Left ventricle myocardium superior (tissue), 1 donor: ENCODE data around the gene FLT4. TPM values are rescaled to one million over a fixed set of nuclear protein-coding genes. Genes with fewer than 3 reads are reported as not detected.
A peak's percentile ranks its signal among the peaks of the same experiment; 100 is the strongest.

Experiments used
- ATAC-seq: fragments of 200-7000 bp; cut with Tn5 transposase; one replicate; pipeline ENCODE4 v1.9.1; 2020; ENCODE audit warnings: mild to moderate bottlenecking, moderate library complexity
- DNase-seq: peaks from one replicate; pipeline ENCODE4 v3.0.0-alpha.2; 2020
- intact Hi-C: fragments of 100-400 bp; cut with micrococcal nuclease; formaldehyde crosslinking; loops from one replicate; pipeline ENCODE4 v1.11.0; 2022
- total RNA-seq: library from RNA; stranded (reverse); fragmentation: NEBNext Ultra II Directional; extraction: Animal tissue kit (Norgen Biotek cat#: 25700); gene quantifications from one replicate; pipeline ENCODE4 v1.2.1, GENCODE V29; 2021
- donor health status: DM: no; HTN: yes; CAD: no; lungs with severe emphysema.

The FLT4 gene
- total RNA-seq, 1 donor from 2014 or later, result 8.0 TPM

DNA sequence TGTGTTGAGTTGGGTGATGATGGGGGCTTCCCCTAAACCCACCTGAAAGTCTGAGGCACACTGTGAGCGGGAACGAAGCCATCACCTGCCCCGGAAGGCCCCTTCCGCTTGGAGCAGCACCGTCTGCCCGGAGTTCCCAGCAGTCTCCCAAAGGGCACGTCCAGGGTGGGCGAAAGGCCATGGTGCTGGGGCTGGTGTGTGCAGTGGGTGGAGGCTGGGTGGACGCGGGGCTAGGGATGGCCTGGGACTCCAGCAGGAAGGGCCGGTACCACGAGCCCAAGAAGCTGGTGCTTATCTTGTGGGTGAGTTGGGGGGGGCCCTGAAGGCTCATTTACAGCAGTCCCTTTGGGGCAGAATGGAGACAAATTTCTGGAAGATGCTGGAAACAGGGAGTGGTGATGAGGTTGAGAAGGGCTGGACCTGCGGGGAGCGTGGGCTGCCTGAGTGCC lies 4.6 kb downstream of the FLT4 start:
- no peak for ATAC-seq
- DNase-seq, result peak; percentile 21
- intact Hi-C loops, result no loop called here

DNA sequence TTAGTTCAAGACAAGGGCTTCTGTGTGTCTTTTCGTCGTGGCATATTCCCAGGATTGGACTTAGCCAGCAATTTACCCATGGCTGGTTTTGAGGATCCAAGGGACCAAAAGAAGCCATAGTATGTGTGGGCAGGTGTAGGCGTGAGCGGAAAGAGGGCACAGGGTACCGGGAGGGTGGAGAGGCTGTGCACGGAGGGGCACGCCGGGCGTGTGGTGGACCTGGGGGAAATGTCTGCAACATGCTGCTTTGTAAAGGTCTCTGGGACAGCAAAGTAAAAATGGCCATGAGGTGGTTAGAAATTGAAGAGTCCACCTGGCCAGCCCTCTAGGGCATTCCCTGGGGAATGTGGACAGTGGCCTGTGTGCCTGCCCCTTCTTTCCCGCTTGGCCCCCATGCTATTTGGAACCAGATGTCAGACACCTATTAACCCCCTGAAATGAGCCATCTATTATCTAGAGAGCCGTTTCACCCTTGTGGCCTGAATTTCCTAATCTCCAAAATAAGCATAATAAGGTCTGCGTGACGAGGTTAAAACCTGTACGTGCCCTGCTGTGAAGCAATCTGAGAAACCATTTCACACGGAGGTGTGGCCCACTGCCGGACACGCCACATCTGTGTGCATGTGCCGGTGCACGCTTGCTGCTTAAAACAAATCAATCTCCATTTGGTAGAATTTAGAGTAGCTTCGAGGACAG lies 5.1 kb downstream of the FLT4 start:
- intact Hi-C loops, result no loop called here
- DNase-seq, result peak; percentile 12
- ATAC-seq, result no peak

DNA sequence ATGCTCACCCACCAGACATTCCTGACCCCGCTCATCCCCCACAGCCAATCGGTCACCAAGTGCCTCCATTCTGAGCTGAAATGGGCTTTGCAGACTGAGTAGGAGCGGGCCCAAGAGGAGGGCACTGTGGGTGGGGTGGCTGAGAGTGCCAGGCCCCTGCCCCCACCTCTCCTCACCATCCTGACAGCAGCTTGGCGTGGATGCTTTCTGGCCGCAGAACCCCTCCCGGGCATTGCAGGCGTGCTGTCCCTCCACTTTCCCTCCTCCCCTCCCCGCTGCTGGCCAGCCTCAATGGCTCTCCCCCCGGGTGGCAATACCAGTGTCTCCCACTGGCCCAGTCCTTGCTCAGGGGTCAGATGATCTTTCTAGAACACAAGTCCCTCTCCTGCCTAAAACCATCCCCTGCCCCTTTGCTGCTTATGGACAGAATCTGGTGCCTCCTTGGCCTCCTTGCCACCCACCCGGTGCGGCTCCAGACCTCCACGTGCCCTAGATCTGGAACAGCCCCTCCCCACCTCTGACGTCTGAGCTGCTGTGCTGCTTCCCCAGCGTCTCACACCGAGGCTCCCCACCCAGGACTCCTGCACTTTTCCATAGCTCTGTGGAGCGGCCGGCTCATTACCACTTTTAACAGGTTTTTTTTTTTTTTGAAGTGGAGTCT lies 6.1 kb downstream of the FLT4 start:
- peak; percentile 3 for DNase-seq
- intact Hi-C loops, result no loop called here
- no peak for ATAC-seq

DNA sequence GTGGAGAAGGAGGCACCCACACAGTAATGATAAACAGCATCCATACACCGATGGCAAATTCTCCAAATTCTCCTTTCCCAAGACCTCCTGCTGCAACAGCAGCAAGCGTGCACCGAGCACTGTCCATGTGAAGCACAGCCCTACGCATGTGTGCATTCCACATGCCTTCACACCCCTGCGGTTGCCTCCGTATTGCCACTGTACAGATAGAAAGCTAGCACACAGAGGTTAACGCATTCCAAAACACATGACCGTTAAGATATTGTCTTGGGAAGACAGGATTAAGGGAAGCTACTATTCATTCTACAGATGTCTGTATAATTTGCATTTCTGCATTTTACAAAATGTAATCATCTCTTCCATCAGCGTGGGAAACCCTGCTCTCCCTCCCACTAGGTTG lies 6.6 kb downstream of the FLT4 start:
- ATAC-seq (no peak), DNase-seq (no peak)
- intact Hi-C loops, result no loop called here

DNA sequence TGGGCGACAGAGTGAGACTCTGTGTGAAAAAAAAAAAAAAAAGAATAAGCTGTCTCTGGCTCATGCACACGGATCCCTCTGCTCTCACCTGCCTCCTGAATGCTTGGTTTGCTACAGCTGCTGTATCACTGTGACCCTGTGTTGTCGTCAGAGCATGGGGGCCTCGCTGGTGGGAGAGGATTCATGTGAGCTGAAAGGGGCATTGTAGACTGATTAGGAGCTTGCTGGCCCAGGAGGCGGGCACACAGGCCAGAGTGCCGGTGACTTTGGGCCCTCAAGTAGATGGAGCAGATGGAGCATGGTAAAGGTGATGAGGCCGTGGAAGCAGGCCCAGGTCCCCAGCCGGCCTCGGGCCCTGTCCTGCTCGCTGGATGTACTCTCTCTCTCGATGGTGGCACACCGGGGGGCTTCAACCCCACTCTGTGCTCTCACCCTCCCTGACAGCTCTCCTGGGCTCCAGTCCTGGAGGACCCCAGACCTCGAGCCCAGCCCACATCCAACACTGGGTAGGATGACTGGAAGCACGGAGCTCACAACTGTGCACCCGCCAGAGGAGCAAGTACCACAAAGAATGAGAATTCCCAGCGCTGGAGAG lies 7.1 kb downstream of the FLT4 start:
- ATAC-seq (no peak), DNase-seq (peak; percentile 12)
- intact Hi-C loops, result no loop called here

DNA sequence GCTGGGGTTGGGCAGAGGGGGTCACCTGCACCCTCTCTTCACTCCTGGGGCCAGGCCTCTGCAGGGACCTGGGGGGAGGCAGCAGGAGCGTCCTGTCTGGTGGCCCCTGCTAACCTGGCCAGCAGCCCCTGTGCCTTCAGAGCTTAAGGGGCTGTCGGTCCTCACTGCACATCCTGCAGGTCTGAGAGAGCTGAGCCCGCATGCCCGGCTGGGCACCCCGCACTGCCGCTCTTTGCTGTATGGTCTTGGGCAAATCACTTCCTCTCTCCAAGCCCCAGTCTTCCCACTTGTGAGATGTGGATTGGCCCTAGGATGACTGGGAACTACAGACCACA lies 7.9 kb downstream of the FLT4 start:
- ATAC-seq, result no peak
- intact Hi-C loops, result no loop called here
- peak; percentile 20 for DNase-seq

DNA sequence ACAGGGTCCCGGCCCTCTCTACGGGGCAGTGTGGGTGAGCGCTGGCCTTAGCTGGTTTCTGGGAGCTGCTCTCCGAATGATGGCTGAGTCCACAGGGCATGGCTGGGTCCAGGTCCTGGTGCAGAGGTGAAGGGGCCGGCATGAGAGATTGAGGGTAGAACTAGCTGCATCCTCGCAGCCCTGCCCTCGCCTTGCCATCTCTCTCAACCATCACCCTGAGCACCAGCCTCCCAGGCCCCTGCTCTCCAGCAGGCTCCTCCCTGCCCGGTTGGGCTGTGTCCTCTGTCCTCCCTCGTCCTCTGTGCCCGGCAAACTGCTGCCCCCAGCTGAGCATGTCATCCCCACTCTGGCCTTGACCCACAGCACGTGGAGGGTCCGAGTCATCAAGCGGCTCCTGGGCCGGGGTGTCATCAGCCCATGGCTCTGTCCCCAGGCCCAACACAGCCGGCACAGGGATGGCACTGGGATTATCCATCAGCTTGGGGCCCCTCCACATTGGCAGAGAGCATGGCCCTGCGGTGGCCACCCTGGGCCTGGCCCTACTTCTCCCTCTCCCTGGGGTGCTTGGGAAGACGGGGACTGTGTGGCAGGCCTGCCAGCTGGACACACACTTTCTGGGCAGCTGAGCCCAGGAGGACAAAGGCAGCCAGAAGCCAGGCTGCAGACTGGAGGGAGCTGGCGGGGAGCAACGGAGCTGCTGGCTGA lies 8.4 kb downstream of the FLT4 start:
- ATAC-seq, result no peak
- intact Hi-C loops, result no loop called here
- peak; percentile 27 for DNase-seq

DNA sequence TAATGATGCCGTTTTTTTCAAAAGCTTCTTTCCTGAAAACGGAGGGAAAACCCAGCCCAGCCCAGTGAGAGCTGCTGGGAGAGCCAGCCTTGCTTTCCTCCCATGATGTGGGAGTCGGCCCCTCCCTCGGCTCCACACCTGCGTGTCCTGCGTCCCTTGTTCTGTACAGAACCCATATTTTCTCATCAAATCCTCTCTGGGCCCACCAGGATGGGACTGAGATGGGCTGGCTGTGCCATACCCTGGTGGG lies 8.9 kb downstream of the FLT4 start:
- intact Hi-C loops, result no loop called here
- DNase-seq (no peak), ATAC-seq (no peak)

DNA sequence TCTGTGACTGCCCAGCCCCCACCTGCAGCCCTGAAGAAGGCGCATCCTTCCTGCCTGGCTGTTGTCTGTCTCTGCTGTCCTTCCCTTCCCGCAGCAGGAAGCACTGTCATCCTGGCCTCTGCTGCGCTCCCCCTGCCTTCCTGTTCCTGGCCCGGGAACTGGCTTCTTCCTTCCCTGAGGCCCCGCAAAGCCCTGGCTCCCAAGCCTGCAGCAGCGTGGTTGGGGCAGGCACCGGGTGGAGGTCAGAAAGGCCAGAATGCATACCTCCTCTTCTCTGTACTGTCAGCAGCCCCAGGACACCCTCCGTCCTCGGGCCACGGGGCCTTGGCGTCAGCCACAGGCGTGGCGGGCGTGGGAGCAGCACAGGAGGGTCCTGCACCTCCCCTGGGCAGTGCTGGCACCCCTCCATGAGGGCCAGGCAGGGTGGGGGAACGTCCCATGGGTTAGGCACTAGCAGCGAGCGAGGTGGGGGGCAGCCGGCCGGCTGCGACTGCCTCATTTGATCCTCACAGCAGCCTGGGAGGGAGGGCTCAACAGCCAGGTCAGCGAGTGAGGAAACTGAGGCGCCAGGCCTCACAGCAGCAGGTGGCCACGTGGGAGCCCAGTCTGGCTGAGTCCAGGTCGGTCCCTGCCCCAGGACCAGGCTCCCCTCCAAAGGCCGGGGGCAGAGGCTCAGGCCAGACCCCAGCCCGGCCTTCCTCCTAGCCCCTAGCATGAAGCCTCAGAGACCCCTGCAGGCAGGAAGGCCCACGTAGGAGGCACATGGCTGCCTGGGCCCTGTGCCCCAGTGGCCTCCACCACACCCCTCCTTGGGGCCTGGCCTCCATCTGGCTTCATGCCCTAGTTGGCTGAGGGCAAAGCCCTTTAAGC lies 9.4 kb downstream of the FLT4 start:
- intact Hi-C loops, result no loop called here
- ATAC-seq, result peak; percentile 13

DNA sequence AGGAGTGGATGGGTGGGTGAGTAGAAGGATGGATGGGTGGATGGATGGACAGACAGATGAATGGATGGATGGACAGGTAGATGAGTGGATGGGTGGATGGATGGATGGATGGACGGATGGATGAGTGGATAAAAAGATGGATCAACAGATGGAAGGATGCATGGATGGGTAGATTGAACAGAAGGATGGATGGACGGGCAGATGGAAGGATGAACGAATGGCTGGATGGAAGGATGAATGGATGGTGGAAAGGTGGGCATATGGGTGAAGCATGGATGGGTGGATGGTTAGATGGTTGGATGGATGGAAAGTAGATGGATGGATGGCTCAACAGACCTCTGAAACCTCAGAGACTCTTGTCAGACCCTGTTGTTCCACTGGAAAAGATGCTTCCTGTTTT lies 10.1 kb downstream of the FLT4 start:
- DNase-seq (no peak), ATAC-seq (no peak)
- intact Hi-C loops, result no loop called here

More for the DNA sequence above, 9.4 kb downstream of the FLT4 start:
- peak; percentile 49 for DNase-seq

DNA sequence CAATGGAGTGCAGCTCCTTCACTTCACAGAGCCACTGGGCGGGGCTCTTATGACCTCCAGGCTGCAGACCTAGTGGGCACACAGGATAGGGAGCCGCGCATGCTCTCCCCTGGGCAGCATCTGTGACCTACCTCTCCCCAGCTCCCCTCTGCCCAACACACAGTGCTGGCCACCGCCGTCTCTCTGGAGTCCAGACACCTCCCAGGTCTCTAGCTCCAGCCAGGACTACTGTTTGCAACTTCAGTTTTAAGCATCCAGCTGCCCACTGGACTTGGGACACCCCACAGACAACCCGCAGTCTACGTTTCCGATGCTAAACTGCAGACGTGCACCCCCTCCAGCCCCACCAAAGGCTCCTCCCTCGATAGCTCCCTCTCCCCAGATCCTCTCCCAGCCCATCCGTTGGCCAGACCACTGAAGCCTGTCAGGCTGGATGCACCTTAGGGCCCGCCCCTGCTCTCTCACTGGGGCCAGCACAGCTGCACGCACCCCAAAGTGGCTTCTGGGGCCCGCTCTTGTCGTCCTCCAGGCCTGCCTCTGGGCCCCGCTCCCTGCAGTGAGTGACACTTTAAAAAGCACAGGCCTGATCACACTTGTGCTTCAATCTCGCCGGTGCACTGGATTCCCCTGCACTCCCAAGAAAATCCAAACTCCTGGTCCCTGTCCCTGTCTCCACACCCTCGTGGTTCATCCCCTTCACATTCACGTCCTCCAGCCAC lies 11.3 kb downstream of the FLT4 start:
- intact Hi-C loops, result no loop called here
- ATAC-seq (no peak), DNase-seq (peak; percentile 20)

DNA sequence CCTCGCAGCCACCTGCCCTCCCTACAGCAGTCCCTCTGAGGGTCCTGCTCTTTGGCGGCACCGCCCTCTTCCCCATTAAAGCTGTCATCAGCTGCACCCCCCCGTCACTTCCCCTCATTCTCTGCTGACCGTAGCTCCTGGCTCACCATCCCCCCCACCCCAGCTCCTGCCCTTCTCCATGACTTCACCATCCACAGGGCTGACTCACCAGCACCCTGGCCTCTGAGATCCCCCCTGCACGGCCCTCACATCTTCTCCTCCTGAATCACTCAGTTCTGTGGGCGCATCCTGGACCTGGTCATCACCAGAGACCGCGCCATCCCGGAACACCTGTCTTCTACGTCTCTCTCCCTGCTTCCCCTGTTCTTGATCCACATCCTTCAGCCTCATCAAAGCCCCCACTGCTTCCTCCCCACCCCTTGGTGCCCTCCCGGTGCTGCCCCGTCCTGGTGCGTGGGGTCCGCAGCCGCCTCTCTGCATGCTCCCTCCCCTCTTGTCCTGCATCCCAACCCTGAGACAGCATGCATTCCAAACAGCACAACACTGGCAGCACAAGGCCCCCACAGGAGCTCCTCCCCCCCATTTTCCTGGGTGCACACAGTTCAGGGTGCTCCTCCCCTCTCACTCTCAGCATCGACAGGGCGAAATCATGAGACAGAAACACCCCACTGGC lies 12.9 kb downstream of the FLT4 start:
- ATAC-seq, result no peak

DNA sequence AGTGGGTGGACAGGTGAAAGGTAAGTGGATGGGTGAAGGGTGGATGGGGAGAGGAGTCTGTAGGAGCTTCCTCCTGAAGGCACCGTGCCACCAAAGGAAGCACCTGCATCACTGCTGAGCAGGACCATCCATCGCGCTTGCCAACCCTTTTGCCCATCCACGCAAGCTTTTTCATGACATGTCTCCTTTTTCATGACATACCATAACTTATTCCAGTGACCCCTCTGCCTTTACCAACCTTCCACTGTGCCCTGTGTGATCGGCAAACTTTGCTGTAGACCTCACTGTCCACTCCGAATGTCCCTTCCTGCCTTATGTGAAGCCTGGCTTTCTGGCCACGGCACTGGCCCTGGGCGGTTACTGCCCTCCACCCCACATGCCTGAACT lies 13.4 kb downstream of the FLT4 start:
- ATAC-seq (no peak), DNase-seq (peak; percentile 12)
- intact Hi-C loops, result no loop called here

More for the DNA sequence above, 12.9 kb downstream of the FLT4 start:
- intact Hi-C loops, result no loop called here
- DNase-seq, result peak; percentile 24

DNA sequence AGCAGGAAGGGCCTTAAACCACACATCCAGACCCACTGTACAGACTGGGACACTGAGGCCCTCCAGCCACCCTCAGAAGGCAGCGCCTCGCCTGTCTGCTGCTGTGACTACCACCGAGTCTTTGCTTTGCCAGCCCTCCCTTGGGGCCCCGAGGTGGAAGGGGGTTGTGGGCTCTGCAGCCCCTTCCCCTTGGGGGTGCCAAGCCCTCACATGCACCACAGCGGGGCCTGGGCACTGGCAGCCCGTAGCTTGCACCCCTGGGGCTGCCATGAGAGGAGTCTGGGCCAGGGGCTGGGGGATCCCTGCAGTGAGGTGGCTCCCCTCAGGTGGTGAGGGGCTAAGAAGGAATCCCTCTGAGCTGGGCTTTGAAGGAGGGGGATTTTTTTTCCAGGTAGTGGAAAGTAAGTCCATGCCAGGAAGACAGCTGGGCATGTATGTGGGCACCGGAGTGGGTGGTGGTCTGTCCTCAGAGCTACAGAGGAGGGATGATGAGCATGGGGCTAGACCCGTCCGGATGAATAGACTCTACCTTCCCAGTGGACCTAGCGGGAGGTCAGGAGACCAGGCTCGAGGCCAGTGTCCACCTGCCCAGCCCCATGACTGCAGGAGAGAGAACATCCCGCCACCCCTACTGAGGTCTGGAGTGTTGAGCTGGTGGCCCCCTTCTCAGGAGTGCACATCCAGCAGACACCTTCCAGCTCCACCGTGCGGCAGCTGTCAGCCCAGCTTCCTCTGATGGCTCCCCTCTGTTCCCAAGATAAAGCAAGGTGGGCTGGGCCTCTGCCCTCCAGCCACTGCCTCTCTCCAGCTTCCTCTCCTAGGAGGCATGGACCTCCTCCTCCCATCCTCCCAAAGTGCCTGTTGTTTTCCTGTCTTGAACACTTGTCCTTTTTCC lies 15.9 kb downstream of the FLT4 start:
- intact Hi-C loops, result no loop called here
- no peak for ATAC-seq
- DNase-seq, result peak; percentile 12

DNA sequence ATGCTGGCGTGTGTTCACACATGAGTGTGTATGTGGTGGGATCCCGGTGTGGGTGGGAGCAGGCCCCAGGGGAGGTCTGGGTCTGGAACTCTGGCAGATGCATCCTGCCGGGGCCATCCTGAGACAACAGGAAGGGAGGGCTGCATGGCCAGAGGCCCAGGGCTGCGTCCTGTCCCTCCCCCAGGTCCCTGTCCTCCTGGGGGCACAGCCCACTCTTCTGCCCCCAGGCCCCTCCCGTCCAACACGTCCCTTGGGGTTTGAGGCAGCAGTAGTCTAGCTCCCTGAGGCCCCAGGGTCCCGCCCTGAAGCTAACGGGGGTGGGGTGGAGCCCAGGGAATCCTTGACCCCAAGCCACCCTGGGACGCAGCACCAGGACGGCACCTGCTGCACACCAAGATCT lies 16.6 kb downstream of the FLT4 start:
- ATAC-seq (peak; percentile 55), DNase-seq (peak; percentile 42)
- intact Hi-C loops, result no loop called here

DNA sequence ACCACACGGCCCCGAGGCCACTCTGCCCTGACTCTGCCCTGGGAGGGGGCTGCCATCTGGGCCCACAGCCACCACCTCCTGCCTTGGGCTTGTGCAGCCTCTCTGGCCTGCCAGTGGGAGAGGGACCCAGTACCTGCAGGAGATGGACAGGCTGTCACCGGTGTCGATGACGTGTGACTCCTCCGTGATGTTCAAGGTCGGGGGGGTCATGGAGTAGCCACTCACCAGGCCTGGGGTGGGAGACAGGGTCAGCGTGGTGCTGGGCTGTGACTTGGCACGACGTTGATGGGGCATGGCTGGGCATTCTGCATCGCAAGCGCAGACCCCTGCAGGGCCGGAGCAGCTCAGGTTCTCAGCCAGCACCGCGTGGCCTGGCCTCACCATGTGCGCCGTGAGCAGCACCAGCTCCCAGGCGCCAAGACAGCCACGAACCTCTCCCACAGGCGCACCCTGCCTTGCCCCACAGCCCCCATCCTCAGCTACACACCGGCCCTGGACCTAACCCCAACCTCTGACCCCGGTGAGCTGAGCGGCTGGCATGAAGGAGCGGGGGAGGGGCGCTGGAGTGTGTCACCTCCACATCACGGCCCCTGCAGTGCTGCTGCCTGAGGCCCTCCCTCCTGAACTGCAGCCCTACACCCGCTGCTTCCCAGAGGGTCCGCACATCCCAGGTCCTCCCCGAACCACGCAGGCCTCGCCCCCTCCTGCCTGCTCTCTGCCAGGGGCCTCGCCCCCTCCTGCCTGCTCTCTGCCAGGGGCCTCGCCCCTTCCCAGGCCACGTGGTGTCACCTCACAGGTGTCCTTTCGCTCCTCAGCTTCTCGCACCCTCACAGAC lies 17.6 kb downstream of the FLT4 start:
- no peak for ATAC-seq
- DNase-seq, result peak; percentile 19

DNA sequence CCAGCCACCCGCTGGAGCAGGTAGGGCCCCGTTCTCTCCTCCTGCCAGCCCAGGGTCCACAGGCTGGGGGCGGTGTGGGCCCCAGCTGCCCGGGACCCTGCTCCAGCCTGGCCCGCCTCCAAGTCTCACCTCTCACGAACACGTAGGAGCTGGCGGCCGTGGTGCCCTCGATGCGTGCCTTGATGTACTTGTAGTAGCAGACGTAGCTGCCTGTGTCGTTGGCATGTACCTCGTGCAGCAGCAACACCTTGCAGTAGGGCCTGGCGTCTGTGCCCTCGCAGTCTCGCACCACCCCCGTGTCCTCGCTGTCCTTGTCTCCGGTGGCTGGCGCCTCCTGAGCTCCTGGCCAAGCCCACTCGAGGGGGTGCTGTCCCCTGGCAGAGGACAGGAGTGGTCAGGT lies 19.0 kb downstream of the FLT4 start:
- intact Hi-C loops, result no loop called here
- DNase-seq, result no peak
- no peak for ATAC-seq

More for the DNA sequence above, 17.6 kb downstream of the FLT4 start:
- intact Hi-C loops, result no loop called here
